Liver (tissue), 3 donors: ENCODE results near the gene MUS81.

ENCODE experiments used
- SP1 ChIP-seq: IDR thresholded peaks from 2 replicates; pipeline ENCODE4 v1.6.1; 2018; ENCODE audit warnings: antibody characterized with exemption, mild to moderate bottlenecking
- TF ChIP-seq, protein P1 (sequence below): fragments of 150-350 bp; IDR thresholded peaks from 2 replicates; pipeline ENCODE4 v1.5.1; 2017; ENCODE audit warnings: improper control_type of control experiment, low read depth, low read length; ENCODE audit not compliant: missing input control
- TF ChIP-seq, protein P2 (sequence below): IDR thresholded peaks from 2 replicates; pipeline ENCODE4 v1.6.1; 2016; ENCODE audit warnings: antibody characterized with exemption
- donor health status: healthy.
- donor health status: healthy.

DNA sequence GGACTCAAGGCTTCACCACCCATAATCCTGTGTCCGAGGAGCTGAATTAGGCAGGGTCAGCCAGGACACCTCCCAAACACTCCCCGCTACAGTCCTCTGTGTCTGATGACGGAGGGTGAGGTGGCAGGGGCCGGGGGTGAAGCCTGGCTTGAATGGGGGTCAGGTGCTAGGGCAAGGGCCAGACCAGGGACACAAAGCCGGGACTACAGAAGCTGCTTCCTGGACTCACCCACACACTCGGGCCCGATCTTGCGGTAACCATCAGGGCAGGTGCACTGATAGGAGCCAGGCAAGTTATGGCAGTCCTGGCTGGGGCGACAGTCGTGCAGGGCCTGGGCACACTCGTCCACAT, 10.1 kb downstream of the MUS81 start:
- TF ChIP-seq, protein P1, sequence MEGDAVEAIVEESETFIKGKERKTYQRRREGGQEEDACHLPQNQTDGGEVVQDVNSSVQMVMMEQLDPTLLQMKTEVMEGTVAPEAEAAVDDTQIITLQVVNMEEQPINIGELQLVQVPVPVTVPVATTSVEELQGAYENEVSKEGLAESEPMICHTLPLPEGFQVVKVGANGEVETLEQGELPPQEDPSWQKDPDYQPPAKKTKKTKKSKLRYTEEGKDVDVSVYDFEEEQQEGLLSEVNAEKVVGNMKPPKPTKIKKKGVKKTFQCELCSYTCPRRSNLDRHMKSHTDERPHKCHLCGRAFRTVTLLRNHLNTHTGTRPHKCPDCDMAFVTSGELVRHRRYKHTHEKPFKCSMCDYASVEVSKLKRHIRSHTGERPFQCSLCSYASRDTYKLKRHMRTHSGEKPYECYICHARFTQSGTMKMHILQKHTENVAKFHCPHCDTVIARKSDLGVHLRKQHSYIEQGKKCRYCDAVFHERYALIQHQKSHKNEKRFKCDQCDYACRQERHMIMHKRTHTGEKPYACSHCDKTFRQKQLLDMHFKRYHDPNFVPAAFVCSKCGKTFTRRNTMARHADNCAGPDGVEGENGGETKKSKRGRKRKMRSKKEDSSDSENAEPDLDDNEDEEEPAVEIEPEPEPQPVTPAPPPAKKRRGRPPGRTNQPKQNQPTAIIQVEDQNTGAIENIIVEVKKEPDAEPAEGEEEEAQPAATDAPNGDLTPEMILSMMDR, result no peak
- TF ChIP-seq, protein P2, sequence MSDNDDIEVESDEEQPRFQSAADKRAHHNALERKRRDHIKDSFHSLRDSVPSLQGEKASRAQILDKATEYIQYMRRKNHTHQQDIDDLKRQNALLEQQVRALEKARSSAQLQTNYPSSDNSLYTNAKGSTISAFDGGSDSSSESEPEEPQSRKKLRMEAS, result no peak
- no peak for TF ChIP-seq SP1
